ENCODE measurements around the gene ATRNL1.
"Not testable (repeated sequence)": the region's sequence is repeated elsewhere in the genome, so short reads cannot be mapped to it uniquely, and the experiment has no call there.

The ATRNL1 gene

GRCh38 chr10:115222039-115222438 lies 128.9 kb downstream of the ATRNL1 start:
- no peak for DNase-seq

GRCh38 chr10:115239761-115240160 lies 146.6 kb downstream of the ATRNL1 start:
- no peak for DNase-seq

DNA sequence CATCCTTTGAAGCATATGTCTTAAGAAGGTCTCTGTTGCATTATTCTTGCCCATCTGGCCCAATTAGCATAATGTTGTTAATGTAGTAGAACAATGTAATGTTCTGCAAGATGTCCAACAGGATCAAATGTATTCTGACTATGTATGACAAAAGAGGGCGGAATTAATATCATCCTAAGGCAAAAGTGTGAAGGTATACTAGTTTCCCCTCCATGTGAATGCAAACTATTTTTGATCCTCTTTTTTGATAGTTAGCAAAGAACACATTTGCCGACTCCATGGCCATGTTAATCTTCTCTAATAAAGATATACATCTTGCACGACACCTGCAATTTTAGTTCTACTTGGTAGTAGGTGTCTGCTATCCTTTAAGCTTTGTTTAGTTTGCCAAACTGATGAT lies 157.6 kb downstream of the ATRNL1 start:
- DNase-seq = no peak

GRCh38 chr10:115253765-115254164 lies 160.6 kb downstream of the ATRNL1 start:
- not testable (repeated sequence) for DNase-seq

- no peak for DNase-seq
These were observed 179.3 kb downstream of the ATRNL1 start for GRCh38 chr10:115272482-115272881.

DNA sequence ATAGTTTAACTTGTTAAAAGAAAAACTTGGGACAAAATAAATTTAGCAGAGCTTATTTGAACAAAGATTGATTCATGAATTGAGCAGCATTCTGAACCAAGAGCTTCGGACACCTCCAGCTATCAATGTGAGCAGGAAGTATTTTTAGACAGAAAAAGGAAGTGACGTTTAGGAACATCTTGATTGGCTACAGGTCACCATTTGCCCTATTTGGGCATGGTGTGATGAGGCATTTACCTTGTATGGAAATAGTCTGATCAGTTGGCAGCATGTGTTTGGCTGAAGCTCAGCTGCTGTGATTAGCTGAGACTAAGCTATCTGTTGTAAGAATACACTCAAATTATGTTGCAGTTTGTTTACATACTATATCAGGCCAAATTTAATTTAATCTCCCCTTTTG lies 185.1 kb downstream of the ATRNL1 start:
- no peak for DNase-seq

DNA sequence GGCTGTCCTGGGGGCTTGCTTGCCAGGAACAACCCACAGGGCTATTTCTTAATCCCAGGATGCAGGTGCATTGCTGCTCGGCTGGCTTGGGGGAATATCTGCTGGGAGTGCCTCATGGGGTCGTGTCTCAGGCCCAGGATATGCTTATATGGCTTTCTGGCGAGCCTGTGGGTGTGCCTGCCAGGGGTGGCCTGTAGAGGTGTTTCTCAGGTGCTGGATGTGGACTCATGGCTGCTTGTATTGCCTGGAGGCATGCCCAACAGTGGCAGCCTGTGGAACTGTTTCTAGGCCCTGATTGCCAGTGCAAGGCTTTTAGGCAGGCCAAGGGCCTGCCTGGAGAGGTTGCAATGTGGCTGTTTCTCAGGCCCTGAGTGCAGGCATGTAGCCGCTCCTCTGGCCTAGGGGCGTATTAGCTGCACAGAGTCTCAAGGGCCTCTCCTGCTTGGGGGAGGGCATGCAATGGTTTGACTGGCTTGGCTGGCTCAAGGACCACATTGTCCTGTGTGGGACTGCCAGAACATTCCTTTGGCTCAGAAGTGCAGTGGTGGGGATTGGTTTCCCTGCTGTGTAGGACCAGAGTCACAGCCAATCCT lies 202.1 kb downstream of the ATRNL1 start:
- DNase-seq = no peak

GRCh38 chr10:115300080-115300479 lies 206.9 kb downstream of the ATRNL1 start:
- no peak for DNase-seq

DNA sequence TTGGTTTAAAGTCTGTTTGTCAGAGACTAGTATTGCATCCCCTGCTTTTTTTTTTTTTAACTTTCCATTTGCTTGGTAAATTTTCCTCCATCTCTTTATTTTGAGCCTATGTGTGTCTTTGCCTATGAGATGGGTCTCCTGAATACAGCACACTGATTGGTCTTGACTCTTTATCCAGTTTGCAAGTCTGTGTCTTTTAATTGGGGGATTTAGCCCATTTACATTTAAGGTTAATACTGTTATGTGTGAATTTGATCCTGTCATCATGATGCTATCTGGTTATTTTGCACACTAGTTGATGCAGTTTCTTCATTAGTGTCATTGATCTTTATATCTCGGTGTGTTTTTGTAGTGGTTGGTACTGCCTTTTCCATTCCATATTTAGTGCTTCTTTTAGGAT lies 226.5 kb downstream of the ATRNL1 start:
- DNase-seq = not testable (repeated sequence)

GRCh38 chr10:115321360-115321759 lies 228.2 kb downstream of the ATRNL1 start:
- DNase-seq = no peak

DNA sequence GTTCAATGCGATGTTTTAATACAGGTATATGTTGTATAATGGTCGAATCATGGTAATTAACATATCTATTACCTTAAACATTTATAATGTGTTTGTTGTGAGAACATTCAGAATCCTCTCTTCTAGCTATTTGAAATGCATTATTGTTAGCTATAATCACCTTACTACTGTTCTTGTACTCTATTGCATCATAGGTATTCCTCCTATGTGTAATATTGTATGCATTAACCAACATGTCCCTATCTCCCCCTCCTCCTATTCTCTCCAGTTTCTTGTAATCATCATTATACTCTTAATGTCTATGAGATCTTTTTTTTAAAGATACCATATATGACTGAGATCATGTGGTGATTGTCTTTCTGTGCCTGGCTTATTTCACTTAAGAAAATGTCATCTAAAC lies 235.2 kb downstream of the ATRNL1 start:
- DNase-seq = no peak

DNA sequence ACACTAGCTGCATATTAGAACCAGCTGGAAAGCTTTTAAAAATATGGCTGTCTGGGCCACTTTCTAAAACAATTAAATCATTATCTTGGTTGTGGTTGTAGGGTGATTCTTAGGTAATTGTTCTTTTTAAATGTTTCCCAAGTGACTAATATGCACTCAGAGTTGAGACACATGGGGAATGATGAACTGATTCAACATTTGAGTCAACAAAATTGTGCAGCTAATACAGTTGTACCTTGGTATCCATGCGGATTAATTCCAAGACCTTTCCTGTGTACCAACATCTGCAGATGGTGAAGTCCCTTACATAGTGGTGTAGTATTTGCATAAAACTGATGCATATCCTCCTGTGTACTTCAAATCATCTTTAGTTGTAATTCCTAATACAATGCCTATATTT lies 242.2 kb downstream of the ATRNL1 start:
- no peak for DNase-seq

DNA sequence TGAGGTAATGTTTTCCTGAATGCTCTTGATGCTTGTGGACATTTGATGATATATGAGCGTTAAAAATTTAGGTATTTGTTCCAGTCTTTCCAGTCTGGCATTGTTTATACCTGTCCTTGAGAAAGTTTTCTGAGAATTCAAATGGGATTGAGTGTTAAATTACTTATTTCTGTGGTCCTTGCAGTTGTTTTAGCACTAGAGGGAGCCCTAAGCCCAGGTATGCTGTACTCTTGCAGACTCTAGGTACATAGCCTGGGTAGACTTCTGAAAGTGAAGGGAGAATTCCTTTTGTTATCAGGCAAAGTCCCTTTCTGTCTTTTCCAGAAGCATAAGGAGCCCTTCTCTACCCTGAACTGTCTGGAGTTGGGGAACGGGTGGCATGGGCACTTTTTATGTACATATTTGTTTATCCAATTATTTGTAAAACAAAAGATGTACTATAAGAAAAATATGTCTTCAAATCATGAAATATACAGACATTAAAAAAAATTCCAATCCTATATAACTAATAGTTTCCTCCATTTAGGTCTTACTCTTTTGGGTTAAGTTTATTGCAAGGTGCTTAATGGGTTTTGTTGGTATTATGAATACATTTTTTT lies 262.1 kb downstream of the ATRNL1 start:
- peak; percentile 54 for DNase-seq

- DNase-seq = not testable (repeated sequence)
These were observed 274.8 kb downstream of the ATRNL1 start for GRCh38 chr10:115367920-115368319.

DNA sequence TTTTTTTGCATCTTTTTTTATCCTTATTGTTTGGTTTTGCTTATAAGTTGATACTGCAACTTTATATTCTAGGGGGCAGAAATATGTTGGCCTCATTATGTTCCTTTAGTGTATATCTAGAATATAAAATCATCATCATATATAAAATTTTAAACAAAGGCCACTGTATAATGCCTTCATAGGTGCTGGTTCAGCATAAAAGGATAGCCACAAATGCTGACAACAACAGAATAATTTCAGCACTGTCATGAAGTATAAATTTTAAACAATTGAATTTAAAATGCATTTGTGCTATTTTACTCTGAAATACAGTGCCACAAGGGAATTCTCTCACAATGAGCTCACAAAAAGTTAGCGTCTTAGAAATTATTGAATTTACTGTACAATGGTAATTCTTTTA lies 285.9 kb downstream of the ATRNL1 start:
- DNase-seq = no peak

DNA sequence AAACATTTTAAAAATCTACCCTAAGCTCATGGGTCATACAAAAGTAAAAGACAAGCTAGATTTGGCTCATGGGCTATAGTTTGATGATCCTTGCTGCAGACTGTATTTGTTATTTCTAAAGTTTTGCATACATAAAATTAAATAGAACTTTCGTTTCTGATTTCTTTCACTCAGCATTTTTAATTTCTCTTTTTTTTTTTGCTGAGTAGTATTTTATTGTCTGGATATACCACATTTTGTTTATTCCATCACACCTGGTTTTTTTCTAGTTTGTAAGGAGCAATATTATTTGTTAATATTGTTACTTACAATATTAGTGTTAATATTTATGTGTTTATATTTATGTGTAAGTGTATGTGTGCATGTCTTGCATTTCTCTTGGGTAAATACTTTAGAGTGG lies 291.5 kb downstream of the ATRNL1 start:
- DNase-seq = no peak

- no peak for DNase-seq
These were observed 297.4 kb downstream of the ATRNL1 start for GRCh38 chr10:115390607-115391006.

DNA sequence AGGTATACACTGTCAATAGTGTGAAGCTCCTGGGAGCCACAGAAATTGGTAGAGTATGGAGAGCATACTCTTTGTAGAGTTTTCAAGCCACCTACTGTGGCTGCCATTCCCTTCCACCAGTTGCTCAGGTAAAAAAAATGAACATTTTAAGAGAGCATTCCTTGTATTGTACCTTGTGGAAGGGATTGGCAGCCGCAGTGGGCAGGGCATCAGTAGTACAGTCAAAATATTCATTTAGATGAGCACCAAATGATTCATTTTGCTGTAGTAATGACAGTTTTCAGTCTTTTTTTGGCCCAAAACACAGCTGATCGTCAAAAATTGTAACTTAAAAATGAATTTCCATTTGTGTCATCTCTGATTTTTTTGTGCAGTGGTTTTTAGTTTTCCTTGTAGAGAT lies 304.9 kb downstream of the ATRNL1 start:
- no peak for DNase-seq

- DNase-seq = no peak
These were observed 309.5 kb downstream of the ATRNL1 start for GRCh38 chr10:115402699-115403098.

DNA sequence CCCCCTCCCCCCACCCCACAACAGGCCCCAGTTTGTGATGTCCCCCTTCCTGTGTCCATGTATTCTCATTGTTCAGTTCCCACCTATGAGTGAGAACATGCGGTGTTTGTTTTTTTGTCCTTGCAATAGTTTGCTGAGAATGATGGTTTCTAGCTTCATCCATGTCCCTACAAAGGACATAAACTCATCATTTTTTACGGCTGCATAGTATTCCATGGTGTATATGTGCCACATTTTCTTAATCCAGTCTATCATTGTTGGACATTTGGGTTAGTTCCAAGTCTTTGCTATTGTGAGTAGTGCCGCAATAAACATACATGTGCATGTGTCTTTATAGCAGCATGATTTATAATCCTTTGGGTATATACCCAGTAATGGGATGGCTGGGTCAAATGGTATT lies 312.7 kb downstream of the ATRNL1 start:
- not testable (repeated sequence) for DNase-seq

DNA sequence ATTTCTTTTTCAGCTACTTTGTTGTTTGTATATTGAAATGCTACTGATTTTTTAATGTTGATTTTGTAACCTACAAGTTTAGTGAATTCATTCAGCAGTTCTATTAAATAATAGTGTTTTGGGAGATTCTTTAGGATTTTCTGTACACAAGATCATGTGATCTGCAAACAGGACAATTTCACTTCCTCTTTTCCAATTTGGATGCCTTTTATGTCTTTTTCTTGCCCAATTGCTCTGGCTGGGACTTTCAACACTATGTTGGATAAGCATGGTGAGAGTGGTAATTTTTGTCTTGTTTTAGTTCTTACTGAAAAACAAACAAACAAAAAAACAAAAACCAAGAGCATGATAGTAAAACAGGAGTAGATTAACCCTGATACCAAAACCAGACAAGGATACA lies 316.2 kb downstream of the ATRNL1 start:
- no peak for DNase-seq

GRCh38 chr10:115417585-115418265 lies 324.6 kb downstream of the ATRNL1 start:
- DNase-seq = peak; percentile 2

DNA sequence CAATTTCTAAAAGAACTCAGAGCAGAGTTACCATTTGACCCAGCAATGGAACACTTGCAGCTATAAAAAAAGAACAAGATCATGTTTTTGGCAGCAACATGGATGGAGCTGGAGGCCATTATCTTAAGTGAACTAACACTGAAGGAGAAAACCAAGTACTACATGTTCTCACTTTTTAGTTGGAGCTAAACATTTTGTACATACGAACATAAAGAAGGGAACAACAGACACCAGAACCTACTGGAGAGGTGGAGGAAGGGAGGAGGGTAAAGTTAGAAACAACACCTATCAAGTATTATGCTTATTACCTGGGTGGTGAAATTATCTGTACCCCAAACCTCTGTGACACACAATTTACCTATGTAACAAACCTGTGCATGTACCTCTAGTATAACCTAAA lies 329.5 kb downstream of the ATRNL1 start:
- no peak for DNase-seq

- DNase-seq = no peak
These were observed 334.4 kb downstream of the ATRNL1 start for GRCh38 chr10:115427611-115428010.
